MM.1S (cell line): Measurements from ENCODE around the gene A4GALT.

Experiments
- DNase-seq: peaks from one replicate; pipeline ENCODE4 v3.0.0-alpha.2; 2015
- H2AFZ ChIP-seq: fragments of 300-600 bp; sonication (generic); 2 replicates; pipeline ENCODE4 v1.6.0; 2016; ENCODE audit warnings: antibody characterized with exemption, low read length
- H3F3A ChIP-seq: fragments of 300-600 bp; sonication (generic); 2 replicates; pipeline ENCODE4 v1.6.1; 2016; ENCODE audit warnings: mild to moderate bottlenecking, antibody characterized with exemption, low read length, moderate library complexity, mixed read lengths; ENCODE audit not compliant: insufficient read depth
- H3K27ac ChIP-seq: fragments of 300-600 bp; sonication (generic); 2 replicates; pipeline ENCODE4 v1.5.1; 2016; ENCODE audit warnings: mild to moderate bottlenecking, low read length
- H3K27me3 ChIP-seq: fragments of 300-600 bp; sonication (generic); replicated peaks from 2 replicates; pipeline ENCODE4 v1.6.0; 2016; ENCODE audit warnings: low read length; ENCODE audit not compliant: insufficient read depth
- H3K36me3 ChIP-seq: fragments of 300-600 bp; sonication (generic); replicated peaks from 2 replicates; pipeline ENCODE4 v1.6.1; 2016; ENCODE audit warnings: mild to moderate bottlenecking, low read length, mixed read lengths; ENCODE audit not compliant: insufficient read depth
- H3K4me1 ChIP-seq: fragments of 300-600 bp; sonication (generic); 2 replicates; pipeline ENCODE4 v1.6.1; 2016; ENCODE audit warnings: low read length, mixed read lengths
- H3K4me2 ChIP-seq: fragments of 300-600 bp; sonication (generic); 2 replicates; pipeline ENCODE4 v1.6.0; 2016; ENCODE audit warnings: low read depth, low read length
- H3K4me3 ChIP-seq: fragments of 300-600 bp; sonication (generic); 2 replicates; pipeline ENCODE4 v1.5.1; 2016; ENCODE audit warnings: low read length, mixed read lengths
- H3K79me2 ChIP-seq: fragments of 300-600 bp; sonication (generic); 2 replicates; pipeline ENCODE4 v1.6.1; 2016; ENCODE audit warnings: mixed run types, low read length, mixed read lengths
- H3K9ac ChIP-seq: fragments of 300-600 bp; sonication (generic); 2 replicates; pipeline ENCODE4 v1.6.1; 2016; ENCODE audit warnings: low read length, mixed read lengths
- H3K9me2 ChIP-seq: fragments of 300-600 bp; sonication (generic); replicated peaks from 2 replicates; pipeline ENCODE4 v1.6.1; 2016; ENCODE audit warnings: mild to moderate bottlenecking, low read length, mixed read lengths; ENCODE audit not compliant: insufficient read depth
- H3K9me3 ChIP-seq: fragments of 300-600 bp; sonication (generic); replicated peaks from 2 replicates; pipeline ENCODE4 v1.6.1; 2016; ENCODE audit warnings: mild to moderate bottlenecking, low read length, mixed read lengths; ENCODE audit not compliant: insufficient read depth
- H4K20me1 ChIP-seq: fragments of 300-600 bp; sonication (generic); 2 replicates; pipeline ENCODE4 v1.6.1; 2016; ENCODE audit warnings: mild to moderate bottlenecking, low read length, moderate library complexity, mixed read lengths; ENCODE audit not compliant: insufficient read depth
- EZH2 ChIP-seq: fragments of 300-600 bp; sonication (generic); optimal IDR thresholded peaks from 2 replicates; pipeline ENCODE3; 2017; ENCODE audit warnings: low read depth, mild to moderate bottlenecking, antibody characterized with exemption, low read length, mixed read lengths
- EZH2phosphoT487 ChIP-seq: fragments of 300-600 bp; sonication (generic); IDR thresholded peaks from 2 replicates; pipeline ENCODE4 v1.6.1; 2018; ENCODE audit warnings: antibody characterized with exemption, low read length
- TF ChIP-seq, protein P1 (sequence below): fragments of 300-600 bp; sonication (generic); IDR thresholded peaks from 2 replicates; pipeline ENCODE4 v1.5.1; 2016; ENCODE audit warnings: antibody characterized with exemption, low read length, mixed read lengths

Gene A4GALT

GRCh38 chr22:42764895-42765363, 44.3 kb upstream of the A4GALT start:
- Histone ChIP-seq H3K9ac (no peak overlapping the region), H3K36me3 (no peaks in the 10 kb centered on the region), H3K9me2 (no peaks in the 10 kb centered on the region), H4K20me1 (no peaks in the 10 kb centered on the region), H3K4me3 (no peak overlapping the region), H3F3A (no peaks in the 10 kb centered on the region), H3K4me2 (no peak overlapping the region), H3K9me3 (no peaks in the 10 kb centered on the region), H2AFZ (no peak overlapping the region), H3K79me2 (no peaks in the 10 kb centered on the region), H3K27me3 (peaks cover 5% of the 10 kb centered on the region), H3K4me1 (no peaks in the 10 kb centered on the region), H3K27ac (no peak overlapping the region)
- TF ChIP-seq EZH2 (no peak), EZH2phosphoT487 (no peak)
- TF ChIP-seq, protein P1, sequence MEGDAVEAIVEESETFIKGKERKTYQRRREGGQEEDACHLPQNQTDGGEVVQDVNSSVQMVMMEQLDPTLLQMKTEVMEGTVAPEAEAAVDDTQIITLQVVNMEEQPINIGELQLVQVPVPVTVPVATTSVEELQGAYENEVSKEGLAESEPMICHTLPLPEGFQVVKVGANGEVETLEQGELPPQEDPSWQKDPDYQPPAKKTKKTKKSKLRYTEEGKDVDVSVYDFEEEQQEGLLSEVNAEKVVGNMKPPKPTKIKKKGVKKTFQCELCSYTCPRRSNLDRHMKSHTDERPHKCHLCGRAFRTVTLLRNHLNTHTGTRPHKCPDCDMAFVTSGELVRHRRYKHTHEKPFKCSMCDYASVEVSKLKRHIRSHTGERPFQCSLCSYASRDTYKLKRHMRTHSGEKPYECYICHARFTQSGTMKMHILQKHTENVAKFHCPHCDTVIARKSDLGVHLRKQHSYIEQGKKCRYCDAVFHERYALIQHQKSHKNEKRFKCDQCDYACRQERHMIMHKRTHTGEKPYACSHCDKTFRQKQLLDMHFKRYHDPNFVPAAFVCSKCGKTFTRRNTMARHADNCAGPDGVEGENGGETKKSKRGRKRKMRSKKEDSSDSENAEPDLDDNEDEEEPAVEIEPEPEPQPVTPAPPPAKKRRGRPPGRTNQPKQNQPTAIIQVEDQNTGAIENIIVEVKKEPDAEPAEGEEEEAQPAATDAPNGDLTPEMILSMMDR = no peak
- DNase-seq = no peak

DNA sequence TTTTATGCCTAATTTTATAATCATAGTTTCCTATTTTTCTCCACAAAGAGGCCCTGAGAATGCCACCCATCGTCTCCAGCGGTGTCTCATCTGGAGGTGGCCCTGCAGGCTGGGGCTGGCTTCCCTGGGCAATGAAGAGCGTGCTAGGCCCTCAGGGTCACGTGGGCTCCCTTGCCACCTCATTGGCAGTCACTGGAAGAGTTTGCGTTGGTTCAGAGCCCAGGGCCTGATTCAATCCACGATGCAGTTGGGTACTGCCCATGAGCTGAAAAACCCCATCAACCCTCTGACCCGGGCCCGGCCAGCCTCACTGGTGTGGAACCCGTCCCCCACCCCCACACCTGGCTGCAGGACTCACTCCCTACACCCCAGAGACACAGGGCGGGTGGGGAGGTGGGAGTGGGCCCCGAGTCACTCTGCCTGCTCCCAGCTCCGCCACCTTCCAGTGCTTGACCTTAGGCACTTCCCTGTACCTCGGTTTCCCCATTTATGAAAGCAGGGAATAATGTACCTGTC, 43.4 kb upstream of the A4GALT start:
- TF ChIP-seq EZH2phosphoT487 (no peak), EZH2 (no peak)
- TF ChIP-seq, protein P1 = no peak
- H3K4me3 ChIP-seq = no peak overlapping the region
- H3K4me1 ChIP-seq = no peaks in the 10 kb centered on the region
- no peaks in the 10 kb centered on the region for H3K9me2 ChIP-seq
- no peaks in the 10 kb centered on the region; the same call in 1 of the 2 replicates for H3K27me3 ChIP-seq
- H3K79me2 ChIP-seq = no peaks in the 10 kb centered on the region
- no peak overlapping the region for H3K27ac ChIP-seq
- H3F3A ChIP-seq = no peaks in the 10 kb centered on the region
- H3K4me2 ChIP-seq = no peak overlapping the region
- H3K9ac ChIP-seq = no peak overlapping the region
- H2AFZ ChIP-seq = no peak overlapping the region
- no peaks in the 10 kb centered on the region for H4K20me1 ChIP-seq
- DNase-seq = no peak
- no peaks in the 10 kb centered on the region for H3K9me3 ChIP-seq
- H3K36me3 ChIP-seq = no peaks in the 10 kb centered on the region

DNA sequence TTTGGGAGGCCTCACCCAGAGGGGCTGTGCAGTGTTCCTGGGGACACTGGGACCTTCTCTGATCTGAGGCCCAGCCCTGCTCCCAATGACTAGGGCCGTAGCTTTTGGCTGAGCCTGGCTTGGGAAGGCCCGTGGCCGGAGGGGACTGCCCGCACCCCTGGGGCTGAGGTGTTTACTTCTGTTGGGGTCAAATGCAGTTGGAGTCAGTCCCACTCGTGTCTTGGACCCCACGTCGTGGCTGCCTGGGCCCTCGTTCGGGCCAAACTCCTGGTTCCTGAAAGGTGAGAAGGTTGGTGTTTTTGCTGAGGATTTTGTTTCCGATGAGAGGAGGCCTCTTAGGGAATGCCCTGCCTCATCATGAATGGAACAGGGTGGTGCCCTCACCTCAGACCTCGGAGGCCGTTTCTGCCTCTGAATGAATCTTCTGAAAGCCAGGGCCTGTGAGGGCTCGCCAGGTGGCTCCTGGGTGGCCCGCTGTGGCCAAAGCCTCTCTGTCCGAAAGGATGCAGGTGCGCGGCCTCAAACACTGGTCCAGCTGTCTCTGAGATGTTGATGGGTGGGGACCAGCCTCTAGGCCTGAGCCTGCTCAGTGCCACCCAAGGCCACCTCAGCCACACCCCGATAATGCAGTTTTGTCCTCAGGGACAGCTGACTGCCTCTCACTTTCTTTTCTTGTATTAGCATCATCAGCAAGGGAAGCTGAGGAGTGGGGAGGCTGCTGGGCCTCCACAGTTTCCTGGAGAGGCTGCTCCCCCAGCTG, 40.3 kb upstream of the A4GALT start:
- no peak for TF ChIP-seq EZH2
- TF ChIP-seq, protein P1 = no peak
- H3K4me2 ChIP-seq = no peak overlapping the region

More for the DNA sequence above, 40.3 kb upstream of the A4GALT start:
- no peaks in the 10 kb centered on the region for H3K4me1 ChIP-seq
- no peaks in the 10 kb centered on the region for H3K36me3 ChIP-seq
- no peaks in the 10 kb centered on the region; the same call in 1 of the 2 replicates for H3K27me3 ChIP-seq
- no peaks in the 10 kb centered on the region for H3K9me2 ChIP-seq
- H3K9me3 ChIP-seq = no peaks in the 10 kb centered on the region
- H3K9ac ChIP-seq = no peak overlapping the region
- DNase-seq = peak; percentile 53
- no peak overlapping the region for H2AFZ ChIP-seq
- no peaks in the 10 kb centered on the region for H3K79me2 ChIP-seq
- no peaks in the 10 kb centered on the region for H4K20me1 ChIP-seq
- H3F3A ChIP-seq = no peaks in the 10 kb centered on the region
- no peak overlapping the region for H3K4me3 ChIP-seq
- no peak overlapping the region for H3K27ac ChIP-seq
